Measurements from ENCODE around the gene NTRK2. TPM values are rescaled to one million over a fixed set of nuclear protein-coding genes. Genes with fewer than 3 reads are reported as not detected.
"Not testable (repeated sequence)": the region's sequence is repeated elsewhere in the genome, so short reads cannot be mapped to it uniquely, and the experiment has no call there.

Gene NTRK2
- total RNA-seq, 1 experiment from 2014 or later = 0.12 TPM

- DNase-seq (ENCODE audit: extremely low read depth, low read depth) = no peak
Observed at GRCh38 chr9:84871983-84872382, 202.5 kb downstream of the NTRK2 start.

- no peak for DNase-seq (ENCODE audit: extremely low read depth, low read depth)
Observed at GRCh38 chr9:84874022-84874421, 204.5 kb downstream of the NTRK2 start.

- no peak for DNase-seq (ENCODE audit: extremely low read depth, low read depth)
Observed at GRCh38 chr9:84874596-84874995, 205.1 kb downstream of the NTRK2 start.

- DNase-seq (ENCODE audit: extremely low read depth, low read depth) = no peak
Observed at GRCh38 chr9:84875193-84875592, 205.7 kb downstream of the NTRK2 start.

GRCh38 chr9:84879631-84880030 lies 210.1 kb downstream of the NTRK2 start:
- DNase-seq (ENCODE audit: extremely low read depth, low read depth) = no peak

GRCh38 chr9:84880835-84881234 lies 211.3 kb downstream of the NTRK2 start:
- DNase-seq (ENCODE audit: extremely low read depth, low read depth) = no peak

- DNase-seq (ENCODE audit: extremely low read depth, low read depth) = no peak
Observed at GRCh38 chr9:84886866-84887265, 217.3 kb downstream of the NTRK2 start.

- DNase-seq (ENCODE audit: extremely low read depth, low read depth) = no peak
Observed at GRCh38 chr9:84891924-84892323, 222.4 kb downstream of the NTRK2 start.

- DNase-seq (ENCODE audit: extremely low read depth, low read depth) = no peak
Observed at GRCh38 chr9:84893419-84894128, 224.0 kb downstream of the NTRK2 start.

GRCh38 chr9:84894859-84895258 lies 225.3 kb downstream of the NTRK2 start:
- no peak for DNase-seq (ENCODE audit: extremely low read depth, low read depth)

GRCh38 chr9:84897362-84898094 lies 228.0 kb downstream of the NTRK2 start:
- no peak for DNase-seq (ENCODE audit: extremely low read depth, low read depth)

- DNase-seq (ENCODE audit: extremely low read depth, low read depth) = no peak
Observed at GRCh38 chr9:84898188-84898587, 228.7 kb downstream of the NTRK2 start.

- DNase-seq (ENCODE audit: extremely low read depth, low read depth) = not testable (repeated sequence)
Observed at GRCh38 chr9:84898618-84899017, 229.1 kb downstream of the NTRK2 start.

- DNase-seq (ENCODE audit: extremely low read depth, low read depth) = no peak
Observed at GRCh38 chr9:84899326-84899725, 229.8 kb downstream of the NTRK2 start.

GRCh38 chr9:84900421-84900820 lies 230.9 kb downstream of the NTRK2 start:
- DNase-seq (ENCODE audit: extremely low read depth, low read depth) = no peak

- no peak for DNase-seq (ENCODE audit: extremely low read depth, low read depth)
Observed at GRCh38 chr9:84903963-84904362, 234.4 kb downstream of the NTRK2 start.

- no peak for DNase-seq (ENCODE audit: extremely low read depth, low read depth)
Observed at GRCh38 chr9:84916769-84917168, 247.2 kb downstream of the NTRK2 start.

GRCh38 chr9:84917366-84918070 lies 248.0 kb downstream of the NTRK2 start:
- peak; percentile 14 for DNase-seq (ENCODE audit: extremely low read depth, low read depth)

- DNase-seq (ENCODE audit: extremely low read depth, low read depth) = no peak
Observed at GRCh38 chr9:84919440-84919839, 249.9 kb downstream of the NTRK2 start.

GRCh38 chr9:84921175-84921574 lies 251.6 kb downstream of the NTRK2 start:
- DNase-seq (ENCODE audit: extremely low read depth, low read depth) = no peak

- DNase-seq (ENCODE audit: extremely low read depth, low read depth) = no peak
Observed at GRCh38 chr9:84922051-84922450, 252.5 kb downstream of the NTRK2 start.

GRCh38 chr9:84924266-84924665 lies 254.7 kb downstream of the NTRK2 start:
- no peak for DNase-seq (ENCODE audit: extremely low read depth, low read depth)
